Measurements from ENCODE around the gene FUT8. TPM values are rescaled to one million over a fixed set of nuclear protein-coding genes. Genes with fewer than 3 reads are reported as not detected.
A peak's percentile ranks its signal among the peaks of the same experiment; 100 is the strongest.

Gene FUT8
- total and polyA plus RNA-seq, 2 of the 8 experiments (the other 6 are each of a cell fraction or from before 2014, with no cell fraction given), result 10.5 to 25.1 TPM

GRCh38 chr14:65412856-65413738 is 567 bp downstream of the FUT8 start (continued):
- TF ChIP-seq SUZ12 (IDR thresholded peaks at IDR 0.05; ENCODE audit: low read length) (no peak), SRF (IDR thresholded peaks at IDR 0.05; ENCODE audit: low read depth, low read length) (no peak), BRCA1 (IDR thresholded peaks at IDR 0.05; ENCODE audit: low read depth, low read length) (no peak), TEAD4 (IDR thresholded peaks at IDR 0.05; ENCODE audit: low read depth, low read length) (no peak), RNF2 (IDR thresholded peaks at IDR 0.05; ENCODE audit: borderline replicate concordance, low read depth, low read length, missing control alignments, poor library complexity, severe bottlenecking) (no peak), RBBP5 (IDR thresholded peaks at IDR 0.05; ENCODE audit: borderline replicate concordance, low read depth, low read length) (no peak; the same call in 1 of the 2 replicates), ASH2L (IDR thresholded peaks at IDR 0.05; ENCODE audit: low read length) (peak; percentile 85), CTBP2 (IDR thresholded peaks at IDR 0.05; ENCODE audit: borderline replicate concordance, insufficient read depth, insufficient read length, low read length) (no peak), JUND (IDR thresholded peaks at IDR 0.05; ENCODE audit: low read length) (no peak), TCF12 (IDR thresholded peaks at IDR 0.05; ENCODE audit: low read depth, low read length) (no peak), SIRT6 (IDR thresholded peaks at IDR 0.05; ENCODE audit: low read length) (no peak), E2F6 (IDR thresholded peaks at IDR 0.05) (no peak; the same call in 1 of the 2 replicates), GTF2F1 (IDR thresholded peaks at IDR 0.05; ENCODE audit: borderline replicate concordance, low read depth, low read length) (no peak), POLR2A (IDR thresholded peaks at IDR 0.05; ENCODE audit: control extremely low read depth in 1 of 2, low read depth in 2 of 2, low read length in 2 of 2) (no peak), HDAC2 (IDR thresholded peaks at IDR 0.05; ENCODE audit: borderline replicate concordance in 1 of 2, low read depth in 2 of 2, low read length in 2 of 2) (no peak), TBP (IDR thresholded peaks at IDR 0.05; ENCODE audit: low read depth, low read length) (no peak), CTCF (IDR thresholded peaks at IDR 0.05; ENCODE audit: control extremely low read depth in 1 of 3, insufficient read depth in 1 of 3, low read depth in 1 of 3, low read length in 3 of 3) (no peak), TAF1 (IDR thresholded peaks at IDR 0.05; ENCODE audit: low read depth, low read length) (no peak), ATF3 (IDR thresholded peaks at IDR 0.05; ENCODE audit: insufficient read depth, low read depth, low read length) (no peak)

Data from H1 (cell line).